HepG2 (cell line): ENCODE measurements around the gene POMT2. TPM values are rescaled to one million over a fixed set of nuclear protein-coding genes. Genes with fewer than 3 reads are reported as not detected.

ENCODE experiments used
- ATAC-seq: fragments of 200-7000 bp; cut with Tn5 transposase; 3 replicates; pipeline ENCODE4 v1.9.1; 2020; ENCODE audit warnings: mild to moderate bottlenecking, moderate library complexity
- BruUV-seq: library from RNA; stranded (reverse); fragments of 400-500 nt; replicated peaks from 2 replicates; lab custom pipeline; 2021; lab: Mats Ljungman, UMichigan
- CTCF ChIA-PET: fragments of 300-600 bp; formaldehyde crosslinking; extraction: SDS; loops from one replicate; lab custom pipeline; 2021; ENCODE audit warnings: low total read pairs, inconsistent platforms, low intra/inter-chr PET ratio; lab: Yijun Ruan, JAX
- POLR2A ChIA-PET: fragments of 350-600 bp; sonication (Branson Sonifier 250); formaldehyde crosslinking; loops from one replicate; lab custom pipeline; 2020; ENCODE audit warnings: antibody characterized with exemption, inconsistent platforms; lab: Yijun Ruan, JAX
- DNase-seq: peaks from one replicate; pipeline ENCODE4 v3.0.0-alpha.2; 2015; ENCODE audit warnings: low spot score
- FAIRE-seq: peaks from 3 replicates; lab custom pipeline; 2011; peaks lifted over from hg19 to GRCh38; lab: Jason Lieb, UNC
- H2AFZ ChIP-seq: one replicate; pipeline ENCODE4 v1.6.1; 2011; ENCODE audit warnings: low read length, inconsistent platforms
- H3K27ac ChIP-seq: fragments of 300-600 bp; 3 replicates; pipeline ENCODE4 v1.8.0; 2011; ENCODE audit warnings: mixed run types, mild to moderate bottlenecking, mixed read lengths, low read length, inconsistent platforms; ENCODE audit not compliant: insufficient read depth; ENCODE audit errors: extremely low read length
- H3K27me3 ChIP-seq, 2 experiments: fragments of 200-600 bp in 1 of 2; 2 replicates in 1 of 2; 3 replicates in 1 of 2; pipeline versions ENCODE4 v1.6.0 to v1.8.0; 2011; ENCODE audit warnings: low read length in 2 of 2, mild to moderate bottlenecking in 2 of 2, moderate library complexity in 2 of 2, inconsistent platforms in 1 of 2; ENCODE audit not compliant: insufficient read depth in 2 of 2, control insufficient read depth in 1 of 2
- H3K36me3 ChIP-seq, 2 experiments: fragments of 200-600 bp in 1 of 2; replicated peaks in 1 of 2; 2 replicates in 1 of 2; 3 replicates in 1 of 2; pipeline versions ENCODE4 v1.5.1 to v1.8.0; 2011; ENCODE audit warnings: low read length in 2 of 2, inconsistent platforms in 1 of 2; ENCODE audit not compliant: insufficient read depth in 2 of 2, control insufficient read depth in 1 of 2
- H3K4me1 ChIP-seq: 2 replicates; pipeline ENCODE4 v1.5.1; 2012; ENCODE audit warnings: low read length, inconsistent platforms; ENCODE audit not compliant: insufficient read depth
- H3K4me2 ChIP-seq: 2 replicates; pipeline ENCODE4 v1.6.0; 2011; ENCODE audit warnings: low read depth, low read length, inconsistent platforms
- H3K4me3 ChIP-seq, 3 experiments: fragments of 200-600 bp in 1 of 3; sonication (generic), shearing (Covaris generic) in 1 of 3; replicated peaks in 1 of 3; 2 replicates each; pipeline ENCODE4 v1.5.1; 2011 to 2016; ENCODE audit warnings: low read length in 3 of 3, inconsistent platforms in 2 of 3, low read depth in 2 of 3, mild to moderate bottlenecking in 2 of 3, control low read depth in 1 of 3, mixed read lengths in 1 of 3; ENCODE audit not compliant: insufficient read depth in 1 of 3
- H3K79me2 ChIP-seq: one replicate; pipeline ENCODE4 v1.6.1; 2011; ENCODE audit warnings: low read length, inconsistent platforms; ENCODE audit not compliant: insufficient read depth
- H3K9ac ChIP-seq: 2 replicates; pipeline ENCODE4 v1.6.0; 2011; ENCODE audit warnings: mild to moderate bottlenecking, low read depth, low read length, inconsistent platforms; ENCODE audit not compliant: insufficient read depth
- H3K9me3 ChIP-seq: 2 replicates; pipeline ENCODE4 v1.5.1; 2012; ENCODE audit warnings: mild to moderate bottlenecking, low read length
- H4K20me1 ChIP-seq: 2 replicates; pipeline ENCODE4 v1.6.0; 2011; ENCODE audit warnings: inconsistent platforms, mild to moderate bottlenecking, low read length, moderate library complexity; ENCODE audit not compliant: insufficient read depth
- FOXP4 ChIP-seq: sonication (generic); formaldehyde crosslinking; IDR thresholded peaks from 2 replicates; pipeline ENCODE4 v1.4.0; 2020; ENCODE audit warnings: missing genetic modification reagents
- ISX ChIP-seq: sonication (generic); formaldehyde crosslinking; conservative IDR thresholded peaks from 2 replicates; pipeline ENCODE4 v1.5.0; 2020; ENCODE audit warnings: missing genetic modification reagents
- MEIS2 ChIP-seq: sonication (generic); formaldehyde crosslinking; IDR thresholded peaks from 2 replicates; pipeline ENCODE4 v1.9.0; 2021; ENCODE audit warnings: mild to moderate bottlenecking, missing genetic modification reagents
- NKX3-1 ChIP-seq: sonication (generic); formaldehyde crosslinking; IDR thresholded peaks from 2 replicates; pipeline ENCODE4 v1.5.0; 2020; ENCODE audit warnings: missing genetic modification reagents
- RBFOX2 ChIP-seq: fragments of 200-400 bp; formaldehyde crosslinking; IDR thresholded peaks from 2 replicates; pipeline ENCODE4 v1.6.1; 2017; ENCODE audit warnings: low read depth, mild to moderate bottlenecking, low read length
- TAF1 ChIP-seq: sonication (generic); formaldehyde crosslinking; IDR thresholded peaks from 2 replicates; pipeline ENCODE4 v1.4.0; 2020; ENCODE audit warnings: missing genetic modification reagents
- ZNF274 ChIP-seq: sonication (generic); formaldehyde crosslinking; IDR thresholded peaks from 2 replicates; pipeline ENCODE4 v1.5.1; 2020; ENCODE audit warnings: mild to moderate bottlenecking, missing genetic modification reagents
- WGBS: methylation state at CpG from one replicate; pipeline ENCODE4 v1.1.6; 2017; ENCODE audit warnings: low lambda C conversion rate; 5-methylcytosine and 5-hydroxymethylcytosine counted together
- in situ Hi-C: cut with HindIII; loops from 2 replicates; pipeline ENCODE4 v1.10.0; 2017; ENCODE audit warnings: low pct_unique_long_range_greater_than_20kb; ENCODE audit not compliant: extremely low pct_ligation_motif_present
- intact Hi-C: fragments of 100-400 bp; cut with micrococcal nuclease; formaldehyde crosslinking; loops from one replicate; pipeline ENCODE4 v1.10.0; 2022; ENCODE audit not compliant: unreplicated experiment
- polyA plus RNA-seq, 8 experiments: library from polyadenylated mRNA; depleted of rRNA in 3 of 8; stranded (reverse) in 7 of 8; unstranded in 1 of 8; fragments of >200 nt; fragmentation: Illumina TruSeq in 4 of 8; extraction: Trizol in 4 of 8; gene quantifications; 2 replicates each; pipeline versions ENCODE4 v1.2.1 to v1.2.3, GENCODE V29; 2011 to 2016; ENCODE audit warnings: low read depth in 4 of 8, missing spikeins in 1 of 8, mixed read lengths in 1 of 8; ENCODE audit not compliant: insufficient read depth in 1 of 8
- total RNA-seq, 5 experiments: library from RNA; depleted of rRNA; stranded (reverse); fragments of >200 nt; fragmentation: Illumina TruSeq; extraction: Trizol; gene quantifications; 2 replicates each; pipeline ENCODE4 v1.2.3, GENCODE V29; 2016; ENCODE audit warnings: low read depth in 1 of 5
- TF ChIP-seq, protein P1 (sequence below): IDR thresholded peaks from 2 replicates; pipeline ENCODE4 v1.6.1; 2018; ENCODE audit warnings: missing genetic modification reagents, mild to moderate bottlenecking, missing compliant biosample characterization
- TF ChIP-seq, protein P2 (sequence below): sonication (generic); formaldehyde crosslinking; IDR thresholded peaks from 2 replicates; pipeline ENCODE4 v1.4.0; 2020; ENCODE audit warnings: missing genetic modification reagents
- TF ChIP-seq, protein P3 (sequence below): sonication (generic); formaldehyde crosslinking; IDR thresholded peaks from one replicate; pipeline ENCODE4 v1.5.1; 2020; ENCODE audit warnings: mild to moderate bottlenecking, missing genetic modification reagents; ENCODE audit errors: not compliant biosample characterization

POMT2 gene
- total and polyA plus RNA-seq, 2 of the 13 experiments (the other 11 are each of a cell fraction or from before 2014, with no cell fraction given): 15.3 to 15.9 TPM

DNA sequence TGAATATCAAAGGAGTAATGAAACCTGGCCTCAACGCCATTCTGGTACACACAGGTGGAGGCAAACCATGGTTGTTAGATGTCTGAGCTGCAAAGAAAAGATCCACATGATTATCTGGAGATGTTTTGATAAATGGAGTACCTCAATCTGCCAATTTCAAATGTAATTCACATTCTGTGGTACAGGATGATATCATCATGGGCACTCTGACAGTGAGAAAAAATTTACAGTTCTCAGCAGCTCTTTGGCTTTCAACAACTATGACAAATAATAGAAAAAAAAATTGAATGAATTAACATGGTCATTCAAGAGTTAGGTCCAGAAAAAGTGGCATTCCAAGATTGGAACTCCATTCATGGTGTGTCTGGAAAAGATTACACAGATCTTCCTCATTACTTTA lies 38.9 kb upstream of the POMT2 start (continued):
- TF ChIP-seq FOXP4: no peak

GRCh38 chr14:77356899-77357298 lies 36.2 kb upstream of the POMT2 start:
- no peak for FAIRE-seq
- Histone ChIP-seq H2AFZ (no peak overlapping the region), H3K4me2 (no peak overlapping the region), H3K9me3 (no peaks in the 10 kb centered on the region), H3K9ac (no peak overlapping the region), H3K36me3 (no peaks in the 10 kb centered on the region), H3K4me1 (peaks cover 23% of the 10 kb centered on the region), H4K20me1 (no peaks in the 10 kb centered on the region), H3K4me3 (no peak overlapping the region), H3K27ac (no peak overlapping the region), H3K79me2 (no peaks in the 10 kb centered on the region), H3K27me3 (no peaks in the 10 kb centered on the region)
- intact Hi-C loops: no loop called here
- in situ Hi-C loops: no loop called here
- BruUV-seq: no TSS peak
- ChIA-PET POLR2A (interaction anchor here (1.0 kb wide), 1 partner anchor 36 kb away, joined by 5 read pairs; the partner anchor contains the start of genes GSTZ1 and POMT2), CTCF (no interaction called here)
- ATAC-seq: no peak
- DNase-seq: no peak
- 96% methylated on average over 4 of the region's 4 CpGs for WGBS
- TF ChIP-seq, protein P1, sequence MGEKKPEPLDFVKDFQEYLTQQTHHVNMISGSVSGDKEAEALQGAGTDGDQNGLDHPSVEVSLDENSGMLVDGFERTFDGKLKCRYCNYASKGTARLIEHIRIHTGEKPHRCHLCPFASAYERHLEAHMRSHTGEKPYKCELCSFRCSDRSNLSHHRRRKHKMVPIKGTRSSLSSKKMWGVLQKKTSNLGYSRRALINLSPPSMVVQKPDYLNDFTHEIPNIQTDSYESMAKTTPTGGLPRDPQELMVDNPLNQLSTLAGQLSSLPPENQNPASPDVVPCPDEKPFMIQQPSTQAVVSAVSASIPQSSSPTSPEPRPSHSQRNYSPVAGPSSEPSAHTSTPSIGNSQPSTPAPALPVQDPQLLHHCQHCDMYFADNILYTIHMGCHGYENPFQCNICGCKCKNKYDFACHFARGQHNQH (CRISPR knock-in tag): no peak
- TF ChIP-seq RBFOX2 (no peak), TAF1 (CRISPR knock-in tag) (no peak), NKX3-1 (CRISPR knock-in tag) (no peak), MEIS2 (CRISPR knock-in tag) (no peak), ISX (CRISPR knock-in tag) (no peak), ZNF274 (CRISPR knock-in tag) (no peak)
- TF ChIP-seq, protein P2, sequence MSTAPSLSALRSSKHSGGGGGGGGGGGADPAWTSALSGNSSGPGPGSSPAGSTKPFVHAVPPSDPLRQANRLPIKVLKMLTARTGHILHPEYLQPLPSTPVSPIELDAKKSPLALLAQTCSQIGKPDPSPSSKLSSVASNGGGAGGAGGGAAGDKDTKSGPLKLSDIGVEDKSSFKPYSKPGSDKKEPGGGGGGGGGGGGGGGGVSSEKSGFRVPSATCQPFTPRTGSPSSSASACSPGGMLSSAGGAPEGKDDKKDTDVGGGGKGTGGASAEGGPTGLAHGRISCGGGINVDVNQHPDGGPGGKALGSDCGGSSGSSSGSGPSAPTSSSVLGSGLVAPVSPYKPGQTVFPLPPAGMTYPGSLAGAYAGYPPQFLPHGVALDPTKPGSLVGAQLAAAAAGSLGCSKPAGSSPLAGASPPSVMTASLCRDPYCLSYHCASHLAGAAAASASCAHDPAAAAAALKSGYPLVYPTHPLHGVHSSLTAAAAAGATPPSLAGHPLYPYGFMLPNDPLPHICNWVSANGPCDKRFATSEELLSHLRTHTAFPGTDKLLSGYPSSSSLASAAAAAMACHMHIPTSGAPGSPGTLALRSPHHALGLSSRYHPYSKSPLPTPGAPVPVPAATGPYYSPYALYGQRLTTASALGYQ (CRISPR knock-in tag): no peak
- TF ChIP-seq, protein P3, sequence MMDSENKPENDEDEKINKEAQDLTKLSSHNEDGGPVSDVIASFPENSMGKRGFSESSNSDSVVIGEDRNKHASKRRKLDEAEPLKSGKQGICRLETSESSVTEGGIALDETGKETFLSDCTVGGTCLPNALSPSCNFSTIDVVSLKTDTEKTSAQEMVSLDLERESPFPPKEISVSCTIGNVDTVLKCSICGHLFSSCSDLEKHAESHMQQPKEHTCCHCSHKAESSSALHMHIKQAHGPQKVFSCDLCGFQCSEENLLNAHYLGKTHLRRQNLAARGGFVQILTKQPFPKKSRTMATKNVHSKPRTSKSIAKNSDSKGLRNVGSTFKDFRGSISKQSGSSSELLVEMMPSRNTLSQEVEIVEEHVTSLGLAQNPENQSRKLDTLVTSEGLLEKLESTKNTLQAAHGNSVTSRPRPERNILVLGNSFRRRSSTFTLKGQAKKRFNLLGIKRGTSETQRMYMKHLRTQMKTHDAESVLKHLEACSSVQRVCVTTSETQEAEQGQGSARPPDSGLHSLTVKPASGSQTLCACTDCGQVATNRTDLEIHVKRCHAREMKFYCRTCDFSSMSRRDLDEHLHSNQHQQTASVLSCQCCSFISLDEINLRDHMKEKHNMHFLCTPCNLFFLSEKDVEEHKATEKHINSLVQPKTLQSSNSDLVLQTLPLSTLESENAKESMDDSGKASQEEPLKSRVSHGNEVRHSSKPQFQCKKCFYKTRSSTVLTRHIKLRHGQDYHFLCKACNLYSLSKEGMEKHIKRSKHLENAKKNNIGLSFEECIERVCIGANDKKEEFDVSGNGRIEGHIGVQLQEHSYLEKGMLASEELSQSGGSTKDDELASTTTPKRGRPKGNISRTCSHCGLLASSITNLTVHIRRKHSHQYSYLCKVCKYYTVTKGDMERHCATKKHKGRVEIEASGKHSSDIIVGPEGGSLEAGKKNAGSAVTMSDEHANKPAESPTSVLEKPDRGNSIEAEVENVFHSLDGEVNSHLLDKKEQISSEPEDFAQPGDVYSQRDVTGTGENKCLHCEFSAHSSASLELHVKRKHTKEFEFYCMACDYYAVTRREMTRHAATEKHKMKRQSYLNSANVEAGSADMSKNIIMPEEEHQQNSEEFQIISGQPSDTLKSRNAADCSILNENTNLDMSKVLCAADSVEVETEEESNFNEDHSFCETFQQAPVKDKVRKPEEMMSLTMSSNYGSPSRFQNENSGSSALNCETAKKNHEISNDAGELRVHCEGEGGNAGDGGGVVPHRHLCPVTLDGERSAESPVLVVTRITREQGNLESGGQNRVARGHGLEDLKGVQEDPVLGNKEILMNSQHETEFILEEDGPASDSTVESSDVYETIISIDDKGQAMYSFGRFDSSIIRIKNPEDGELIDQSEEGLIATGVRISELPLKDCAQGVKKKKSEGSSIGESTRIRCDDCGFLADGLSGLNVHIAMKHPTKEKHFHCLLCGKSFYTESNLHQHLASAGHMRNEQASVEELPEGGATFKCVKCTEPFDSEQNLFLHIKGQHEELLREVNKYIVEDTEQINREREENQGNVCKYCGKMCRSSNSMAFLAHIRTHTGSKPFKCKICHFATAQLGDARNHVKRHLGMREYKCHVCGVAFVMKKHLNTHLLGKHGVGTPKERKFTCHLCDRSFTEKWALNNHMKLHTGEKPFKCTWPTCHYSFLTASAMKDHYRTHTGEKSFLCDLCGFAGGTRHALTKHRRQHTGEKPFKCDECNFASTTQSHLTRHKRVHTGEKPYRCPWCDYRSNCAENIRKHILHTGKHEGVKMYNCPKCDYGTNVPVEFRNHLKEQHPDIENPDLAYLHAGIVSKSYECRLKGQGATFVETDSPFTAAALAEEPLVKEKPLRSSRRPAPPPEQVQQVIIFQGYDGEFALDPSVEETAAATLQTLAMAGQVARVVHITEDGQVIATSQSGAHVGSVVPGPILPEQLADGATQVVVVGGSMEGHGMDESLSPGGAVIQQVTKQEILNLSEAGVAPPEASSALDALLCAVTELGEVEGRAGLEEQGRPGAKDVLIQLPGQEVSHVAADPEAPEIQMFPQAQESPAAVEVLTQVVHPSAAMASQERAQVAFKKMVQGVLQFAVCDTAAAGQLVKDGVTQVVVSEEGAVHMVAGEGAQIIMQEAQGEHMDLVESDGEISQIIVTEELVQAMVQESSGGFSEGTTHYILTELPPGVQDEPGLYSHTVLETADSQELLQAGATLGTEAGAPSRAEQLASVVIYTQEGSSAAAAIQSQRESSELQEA (CRISPR knock-in tag): no peak
